ENCODE results near the gene ECE1. TPM values are rescaled to one million over a fixed set of nuclear protein-coding genes. Genes with fewer than 3 reads are reported as not detected.
A peak's percentile ranks its signal among the peaks of the same experiment; 100 is the strongest.

ECE1 gene
- total and polyA plus RNA-seq, 7 experiments from 2014 or later: 21.3 to 97.4 (median 71.2) TPM

GRCh38 chr1:21297975-21298374 is 7.7 kb upstream of the ECE1 start:
- intact Hi-C loops (cut with micrococcal nuclease): loop anchor here in 1 of 2 donors (10.0 kb wide), 1 partner anchor 727 kb away; no protein-coding TSS in a partner anchor
- Histone ChIP-seq H3K9me3 (ENCODE audit: control insufficient read depth in 2 of 3, low read length in 3 of 3) (no peaks in the 10 kb centered on the region), H3K27ac (ENCODE audit: low read depth, low read length) (no peak overlapping the region), H3K4me3 (ENCODE audit: low read length) (no peak overlapping the region), H3K27me3 (ENCODE audit: control insufficient read depth in 2 of 2, insufficient read depth in 2 of 2, low read length in 2 of 2) (no peaks in the 10 kb centered on the region), H3K4me1 (ENCODE audit: control insufficient read depth in 2 of 2, insufficient read depth in 2 of 2, low read length in 2 of 2) (peaks cover 53 to 59% of the 10 kb centered on the region in 2 donors), H3K36me3 (ENCODE audit: control insufficient read depth in 2 of 3, insufficient read depth in 3 of 3, low read length in 3 of 3) (no peaks in the 10 kb centered on the region)
- DNase-seq: no peak
- Mint-ChIP-seq H3K27me3 (no peaks in the 10 kb centered on the region), H3K27ac (peak overlapping the region; percentile 83 to 100 (median 96)), H3K4me1 (peaks cover 42 to 91% (median 79%) of the 10 kb centered on the region in 7 donors), H3K9me3 (no peaks in the 10 kb centered on the region), H3K36me3 (peaks cover 0 to 9% (median 0%) of the 10 kb centered on the region in 5 donors), H3K4me3 (peak overlapping the region in 6 of 10 donors; percentile 19 to 47 (median 33))
- CTCF ChIA-PET: interaction anchor here (1.1 to 2.9 kb wide), 4 partner anchors 26 to 71 kb away, joined by 3 to 11 read pairs (median 5); no protein-coding TSS in a partner anchor
- no peak for ATAC-seq
- POLR2A ChIA-PET: interaction anchor here (1.1 to 20.3 kb wide), 4 partner anchors 18 to 47 kb away, joined by 5 to 427 read pairs (median 8); no protein-coding TSS in a partner anchor

- ATAC-seq: no peak
- POLR2A ChIA-PET: interaction anchor here (2.9 to 20.3 kb wide), 4 partner anchors 10 to 47 kb away, joined by 18 to 427 read pairs (median 116); no protein-coding TSS in a partner anchor
- Mint-ChIP-seq H3K27ac (peak overlapping the region; percentile 86 to 100 (median 98)), H3K9me3 (no peaks in the 10 kb centered on the region), H3K4me1 (peaks cover 46 to 91% (median 84%) of the 10 kb centered on the region in 7 donors), H3K36me3 (peaks cover 0 to 9% (median 0%) of the 10 kb centered on the region in 5 donors), H3K4me3 (peak overlapping the region in 7 of 10 donors; percentile 12 to 91 (median 37)), H3K27me3 (no peaks in the 10 kb centered on the region)
- intact Hi-C loops (cut with micrococcal nuclease): loop anchor here in 1 of 2 donors (10.0 kb wide), 1 partner anchor 728 kb away; no protein-coding TSS in a partner anchor
- CTCF ChIA-PET: interaction anchor here (0.7 kb wide), 1 partner anchor 49 kb away, joined by 3 read pairs; no protein-coding TSS in a partner anchor
- Histone ChIP-seq H3K36me3 (ENCODE audit: control insufficient read depth in 2 of 3, insufficient read depth in 3 of 3, low read length in 3 of 3) (no peaks in the 10 kb centered on the region), H3K4me1 (ENCODE audit: control insufficient read depth in 2 of 2, insufficient read depth in 2 of 2, low read length in 2 of 2) (peaks cover 63 to 65% of the 10 kb centered on the region in 2 donors), H3K9me3 (ENCODE audit: control insufficient read depth in 2 of 3, low read length in 3 of 3) (no peaks in the 10 kb centered on the region), H3K27ac (ENCODE audit: low read depth, low read length) (peak overlapping the region; percentile 94), H3K4me3 (ENCODE audit: low read length) (no peak overlapping the region), H3K27me3 (ENCODE audit: control insufficient read depth in 2 of 2, insufficient read depth in 2 of 2, low read length in 2 of 2) (no peaks in the 10 kb centered on the region)
- no peak for DNase-seq
Observed at GRCh38 chr1:21296509-21297354, 6.5 kb upstream of the ECE1 start.

GRCh38 chr1:21295545-21295944 is 5.3 kb upstream of the ECE1 start:
- intact Hi-C loops (cut with micrococcal nuclease): loop anchor here in 1 of 2 donors (2.0 to 10.0 kb wide), 3 partner anchors 15 to 729 kb away; no protein-coding TSS in a partner anchor
- peaks cover 51 to 98% (median 90%) of the 10 kb centered on the region in 7 donors for H3K4me1 Mint-ChIP-seq
- DNase-seq: no peak
- H3K36me3 ChIP-seq (ENCODE audit: control insufficient read depth in 2 of 3, insufficient read depth in 3 of 3, low read length in 3 of 3): no peaks in the 10 kb centered on the region
- no peaks in the 10 kb centered on the region for H3K9me3 ChIP-seq (ENCODE audit: control insufficient read depth in 2 of 3, low read length in 3 of 3)
- no peak overlapping the region for H3K4me3 ChIP-seq (ENCODE audit: low read length)
- peaks cover 0 to 9% (median 0%) of the 10 kb centered on the region in 5 donors for H3K36me3 Mint-ChIP-seq
- H3K27me3 Mint-ChIP-seq: no peaks in the 10 kb centered on the region
- no peak for ATAC-seq
- ChIA-PET CTCF (interaction anchor here (0.8 to 7.0 kb wide), 4 partner anchors 25 to 41 kb away, joined by 3 to 38 read pairs (median 26); no protein-coding TSS in a partner anchor), POLR2A (interaction anchor here (2.9 to 20.3 kb wide), 6 partner anchors 9 to 48 kb away, joined by 18 to 427 read pairs (median 70); no protein-coding TSS in a partner anchor)
- peak overlapping the region; percentile 86 to 100 (median 98) for H3K27ac Mint-ChIP-seq
- H3K9me3 Mint-ChIP-seq: no peaks in the 10 kb centered on the region
- H3K27me3 ChIP-seq (ENCODE audit: control insufficient read depth in 2 of 2, insufficient read depth in 2 of 2, low read length in 2 of 2): no peaks in the 10 kb centered on the region
- peak overlapping the region; percentile 94 for H3K27ac ChIP-seq (ENCODE audit: low read depth, low read length)
- peaks cover 68 to 69% of the 10 kb centered on the region in 2 donors for H3K4me1 ChIP-seq (ENCODE audit: control insufficient read depth in 2 of 2, insufficient read depth in 2 of 2, low read length in 2 of 2)
- H3K4me3 Mint-ChIP-seq: peak overlapping the region; percentile 34 to 93 (median 62)

DNA sequence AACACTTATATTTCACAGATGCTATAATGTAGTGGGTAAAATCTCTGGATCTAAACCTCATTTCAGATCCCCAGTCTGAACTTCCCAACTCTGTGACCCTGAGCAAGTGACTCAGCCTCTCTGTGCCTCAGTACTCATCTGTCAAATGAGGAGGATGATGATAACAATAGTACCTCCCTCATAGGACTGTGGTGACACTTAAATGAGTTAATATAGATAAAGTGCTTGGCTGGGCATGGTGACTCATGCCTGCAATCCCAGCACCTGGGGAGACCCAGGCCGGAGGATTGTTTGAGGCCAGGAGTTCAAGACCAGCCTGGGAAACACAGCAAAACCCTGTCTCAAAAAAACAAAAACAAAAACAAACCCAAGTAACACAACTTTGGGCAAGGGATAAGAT is 4.7 kb upstream of the ECE1 start:
- peak overlapping the region; percentile 94 for H3K27ac ChIP-seq (ENCODE audit: low read depth, low read length)
- Mint-ChIP-seq H3K4me3 (peak overlapping the region; percentile 81 to 97 (median 93)), H3K36me3 (peaks cover 0 to 9% (median 0%) of the 10 kb centered on the region in 5 donors), H3K4me1 (peaks cover 52 to 94% (median 87%) of the 10 kb centered on the region in 7 donors), H3K9me3 (no peaks in the 10 kb centered on the region), H3K27me3 (no peaks in the 10 kb centered on the region), H3K27ac (peak overlapping the region; percentile 91 to 100 (median 98))
- CTCF ChIA-PET: interaction anchor here (0.8 to 7.0 kb wide), 7 partner anchors 16 to 50 kb away, joined by 3 to 45 read pairs (median 14); no protein-coding TSS in a partner anchor
- peak; percentile 28 for ATAC-seq
- H3K4me1 ChIP-seq (ENCODE audit: control insufficient read depth in 2 of 2, insufficient read depth in 2 of 2, low read length in 2 of 2): peaks cover 63 to 66% of the 10 kb centered on the region in 2 donors
- no peaks in the 10 kb centered on the region for H3K36me3 ChIP-seq (ENCODE audit: control insufficient read depth in 2 of 3, insufficient read depth in 3 of 3, low read length in 3 of 3)
- no peaks in the 10 kb centered on the region for H3K27me3 ChIP-seq (ENCODE audit: control insufficient read depth in 2 of 2, insufficient read depth in 2 of 2, low read length in 2 of 2)
- intact Hi-C loops (cut with micrococcal nuclease): loop anchor here in 1 of 2 donors (2.0 to 10.0 kb wide), 3 partner anchors 14 to 730 kb away; no protein-coding TSS in a partner anchor
- POLR2A ChIA-PET: interaction anchor here (1.1 to 20.3 kb wide), 11 partner anchors 8 to 509 kb away, joined by 3 to 427 read pairs (median 18); no protein-coding TSS in a partner anchor
- no peaks in the 10 kb centered on the region for H3K9me3 ChIP-seq (ENCODE audit: control insufficient read depth in 2 of 3, low read length in 3 of 3)
- peak in 2 of 9 donors; percentile 45 to 61 for DNase-seq
- H3K4me3 ChIP-seq (ENCODE audit: low read length): peak overlapping the region; percentile 36

DNA sequence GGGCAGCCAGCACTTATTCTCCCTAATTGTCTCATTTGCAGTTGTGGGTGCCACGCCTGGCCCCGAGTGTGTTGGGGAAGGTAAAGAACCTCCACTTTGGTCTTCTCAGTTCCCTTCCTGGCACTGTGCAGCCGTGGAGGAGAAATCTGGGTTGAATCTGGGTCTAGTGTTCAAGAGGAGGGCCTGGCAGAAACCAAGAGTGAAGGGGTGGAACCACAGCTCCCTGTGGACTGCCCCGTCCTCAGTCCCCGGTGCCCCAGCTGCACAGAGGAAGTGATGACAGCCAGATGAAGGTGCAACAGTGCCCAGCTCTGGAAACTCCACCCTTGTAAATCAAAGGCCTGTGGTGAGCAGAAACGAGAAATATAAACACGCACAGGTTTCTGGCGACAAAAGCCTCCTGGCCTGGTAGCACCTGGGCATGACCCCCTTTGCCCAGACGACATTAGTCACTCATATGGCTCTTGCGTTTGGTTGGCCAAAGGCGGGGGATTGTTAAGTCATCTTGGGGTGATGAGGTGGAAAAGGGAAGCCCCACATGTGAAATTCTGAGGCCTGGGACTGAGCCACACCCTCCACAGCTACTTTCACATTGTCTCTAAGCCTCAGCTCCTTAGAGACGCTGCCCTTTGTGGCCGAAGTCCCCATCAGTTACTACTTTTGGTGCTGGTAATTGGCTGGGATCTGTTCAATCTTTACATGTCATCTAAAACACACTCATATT is 4.2 kb upstream of the ECE1 start:
- ATAC-seq: peak; percentile 87
- ChIA-PET CTCF (interaction anchor here (1.2 to 7.0 kb wide), 9 partner anchors 15 to 51 kb away, joined by 3 to 45 read pairs (median 8); no protein-coding TSS in a partner anchor), POLR2A (interaction anchor here (0.5 to 20.3 kb wide), 16 partner anchors 8 to 758 kb away, joined by 3 to 427 read pairs (median 6); partner anchors contain the start of gene CDC42)
- Histone ChIP-seq H3K9me3 (ENCODE audit: control insufficient read depth in 2 of 3, low read length in 3 of 3) (no peaks in the 10 kb centered on the region), H3K4me1 (ENCODE audit: control insufficient read depth in 2 of 2, insufficient read depth in 2 of 2, low read length in 2 of 2) (peaks cover 60 to 62% of the 10 kb centered on the region in 2 donors), H3K4me3 (ENCODE audit: low read length) (peak overlapping the region; percentile 69), H3K27ac (ENCODE audit: low read depth, low read length) (peak overlapping the region; percentile 94), H3K36me3 (ENCODE audit: control insufficient read depth in 2 of 3, insufficient read depth in 3 of 3, low read length in 3 of 3) (no peaks in the 10 kb centered on the region), H3K27me3 (ENCODE audit: control insufficient read depth in 2 of 2, insufficient read depth in 2 of 2, low read length in 2 of 2) (no peaks in the 10 kb centered on the region)
- Mint-ChIP-seq H3K27ac (peak overlapping the region; percentile 91 to 100 (median 98)), H3K4me1 (peaks cover 50 to 91% (median 84%) of the 10 kb centered on the region in 7 donors), H3K27me3 (no peaks in the 10 kb centered on the region), H3K9me3 (no peaks in the 10 kb centered on the region), H3K4me3 (peak overlapping the region; percentile 81 to 97 (median 93)), H3K36me3 (peaks cover 0 to 9% (median 0%) of the 10 kb centered on the region in 5 donors)
- DNase-seq: peak; percentile 57 to 95 (median 91)
- intact Hi-C loops (cut with micrococcal nuclease): loop anchor here (1.0 to 10.0 kb wide), 13 partner anchors 11 to 730 kb away; partner anchors contain the start of gene EIF4G3 (in 1 of the 2)

All from naive thymus-derived CD4-positive, alpha-beta T cell (primary cell).